H1 (cell line): Measurements from ENCODE around the gene ARHGAP24. TPM values are rescaled to one million over a fixed set of nuclear protein-coding genes. Genes with fewer than 3 reads are reported as not detected.

Experiments
- CTCF ChIA-PET: fragments of 300-600 bp; sonication (Branson Sonifier 250); formaldehyde crosslinking; loops from one replicate; lab custom pipeline; 2021; ENCODE audit not compliant: partially characterized antibody; lab: Charles Lee
- POLR2A ChIA-PET: fragments of 300-600 bp; sonication (Branson Sonifier 250); formaldehyde crosslinking; loops from one replicate; lab custom pipeline; 2021; ENCODE audit warnings: inconsistent platforms; ENCODE audit not compliant: partially characterized antibody; lab: Charles Lee
- DNase-seq, 2 experiments: peaks; one replicate each; pipeline versions ENCODE4 v3.0.0 to v3.0.0-alpha.2; 2010 to 2022; ENCODE audit warnings: low spot score in 2 of 2, low read depth in 1 of 2, mixed read lengths in 1 of 2
- FAIRE-seq: peaks from 2 replicates; lab custom pipeline; 2011; peaks lifted over from hg19 to GRCh38; lab: Jason Lieb, UNC
- H2AFZ ChIP-seq: 2 replicates; pipeline ENCODE4 v1.8.1; 2012; ENCODE audit warnings: low read length, inconsistent platforms
- H2AK5ac ChIP-seq: 2 replicates; pipeline ENCODE4 v1.6.1; 2013; ENCODE audit warnings: low read depth, low read length
- H2BK120ac ChIP-seq: replicated peaks from 2 replicates; pipeline ENCODE3; 2013; ENCODE audit warnings: low read depth, low read length, inconsistent platforms
- H2BK12ac ChIP-seq: 2 replicates; pipeline ENCODE4 v1.6.1; 2013; ENCODE audit warnings: low read depth, low read length
- H2BK15ac ChIP-seq: 2 replicates; pipeline ENCODE4 v1.6.1; 2013; ENCODE audit warnings: low read length
- H2BK20ac ChIP-seq: 2 replicates; pipeline ENCODE4 v1.6.1; 2013; ENCODE audit warnings: low read length
- H2BK5ac ChIP-seq: 2 replicates; pipeline ENCODE4 v1.6.1; 2013; ENCODE audit warnings: low read depth, low read length
- H3K14ac ChIP-seq: 2 replicates; pipeline ENCODE4 v1.6.1; 2013; ENCODE audit warnings: inconsistent platforms; ENCODE audit not compliant: insufficient read length
- H3K18ac ChIP-seq: 2 replicates; pipeline ENCODE4 v1.6.1; 2013; ENCODE audit warnings: low read length; ENCODE audit errors: extremely low read depth
- H3K23ac ChIP-seq: 2 replicates; pipeline ENCODE4 v1.6.1; 2013; ENCODE audit warnings: inconsistent platforms; ENCODE audit not compliant: insufficient read length
- H3K23me2 ChIP-seq: 2 replicates; pipeline ENCODE4 v1.6.1; 2013; ENCODE audit warnings: low read depth, low read length
- H3K27ac ChIP-seq: 2 replicates; pipeline ENCODE4 v1.6.1; 2011; ENCODE audit warnings: low read depth, low read length, inconsistent platforms
- H3K27me3 ChIP-seq, 4 experiments: replicated peaks in 1 of 4; 1 replicate in 1 of 4; 2 replicates in 3 of 4; pipeline versions ENCODE4 v1.6.1 to v1.8.1; 2011 to 2013; ENCODE audit warnings: low read length in 3 of 4, mild to moderate bottlenecking in 3 of 4, inconsistent platforms in 2 of 4, mixed read lengths in 2 of 4, moderate library complexity in 1 of 4; ENCODE audit not compliant: control insufficient read depth in 3 of 4, insufficient read depth in 3 of 4; ENCODE audit errors: extremely low read depth in 1 of 4
- H3K36me3 ChIP-seq, 4 experiments: 2 replicates each; pipeline versions ENCODE4 v1.6.1 to v1.8.1; 2011 to 2013; ENCODE audit warnings: mild to moderate bottlenecking in 4 of 4, low read length in 3 of 4, moderate library complexity in 2 of 4, control low read depth in 1 of 4, inconsistent platforms in 1 of 4; ENCODE audit not compliant: insufficient read depth in 4 of 4, control insufficient read depth in 2 of 4
- H3K4ac ChIP-seq: replicated peaks from 2 replicates; pipeline ENCODE3; 2013; ENCODE audit warnings: low read length, low read depth, mixed read lengths, inconsistent platforms; ENCODE audit not compliant: insufficient read length
- H3K4me1 ChIP-seq, 4 experiments: replicated peaks in 1 of 4; 1 replicate in 1 of 4; 2 replicates in 3 of 4; pipeline versions ENCODE4 v1.6.1 to v1.8.1; 2011 to 2013; ENCODE audit warnings: low read length in 3 of 4, inconsistent platforms in 2 of 4, mixed read lengths in 1 of 4; ENCODE audit not compliant: insufficient read depth in 4 of 4, control insufficient read depth in 3 of 4
- H3K4me2 ChIP-seq, 2 experiments: 2 replicates each; pipeline versions ENCODE4 v1.6.1 to v1.8.1; 2011 to 2013; ENCODE audit warnings: low read depth in 2 of 2, low read length in 2 of 2, control low read depth in 1 of 2, inconsistent platforms in 1 of 2, mild to moderate bottlenecking in 1 of 2; ENCODE audit not compliant: insufficient read depth in 1 of 2
- H3K4me3 ChIP-seq, 4 experiments: fragments of 200-600, 300-600 bp in 1 of 4; sonication (generic), shearing (Covaris generic), sonication (Bioruptor Twin) in 1 of 4; 2 replicates each; pipeline versions ENCODE4 v1.5.1 to v1.8.1; 2011 to 2016; ENCODE audit warnings: low read length in 4 of 4, low read depth in 3 of 4, control low read depth in 2 of 4, inconsistent platforms in 2 of 4, mild to moderate bottlenecking in 2 of 4, mixed read lengths in 1 of 4, moderate library complexity in 1 of 4; ENCODE audit not compliant: insufficient read depth in 2 of 4; ENCODE audit errors: extremely low read depth in 1 of 4
- H3K56ac ChIP-seq: replicated peaks from 2 replicates; pipeline ENCODE3; 2013; ENCODE audit warnings: low read depth, mild to moderate bottlenecking, mixed read lengths, low read length, inconsistent platforms; ENCODE audit not compliant: insufficient read length
- H3K79me1 ChIP-seq: 2 replicates; pipeline ENCODE4 v1.6.1; 2013; ENCODE audit warnings: low read depth, low read length, control low read depth
- H3K79me2 ChIP-seq, 2 experiments: 2 replicates each; pipeline versions ENCODE4 v1.6.1 to v1.8.1; 2012 to 2013; ENCODE audit warnings: low read length in 2 of 2, mild to moderate bottlenecking in 2 of 2, inconsistent platforms in 1 of 2; ENCODE audit not compliant: insufficient read depth in 2 of 2, control insufficient read depth in 1 of 2
- H3K9ac ChIP-seq, 4 experiments: replicated peaks in 1 of 4; 1 replicate in 1 of 4; 2 replicates in 3 of 4; pipeline versions ENCODE4 v1.6.1 to v1.8.1; 2011 to 2013; ENCODE audit warnings: low read depth in 3 of 4, low read length in 3 of 4, control low read depth in 2 of 4, mild to moderate bottlenecking in 2 of 4, moderate library complexity in 2 of 4, inconsistent platforms in 1 of 4; ENCODE audit errors: extremely low read depth in 1 of 4
- H3K9me3 ChIP-seq, 2 experiments: 2 replicates each; pipeline versions ENCODE4 v1.6.1 to v1.8.1; 2012 to 2013; ENCODE audit warnings: mild to moderate bottlenecking in 2 of 2, moderate library complexity in 2 of 2, control low read depth in 1 of 2, inconsistent platforms in 1 of 2, low read depth in 1 of 2, low read length in 1 of 2, mixed read lengths in 1 of 2; ENCODE audit not compliant: insufficient read depth in 2 of 2
- H4K20me1 ChIP-seq, 2 experiments: replicated peaks in 1 of 2; 2 replicates each; pipeline versions ENCODE3 to v1.8.1; 2011 to 2013; ENCODE audit warnings: inconsistent platforms in 2 of 2, low read length in 2 of 2, mild to moderate bottlenecking in 1 of 2; ENCODE audit not compliant: insufficient read depth in 2 of 2, control insufficient read depth in 1 of 2
- H4K5ac ChIP-seq: 2 replicates; pipeline ENCODE4 v1.6.1; 2013; ENCODE audit warnings: low read length, low read depth, mixed read lengths, inconsistent platforms; ENCODE audit not compliant: insufficient read length
- H4K8ac ChIP-seq: 2 replicates; pipeline ENCODE4 v1.8.0; 2013; ENCODE audit warnings: mild to moderate bottlenecking, moderate library complexity, low read length, inconsistent platforms; ENCODE audit not compliant: insufficient read depth; ENCODE audit errors: extremely low read depth
- H4K91ac ChIP-seq: replicated peaks from 2 replicates; pipeline ENCODE3; 2013; ENCODE audit warnings: low read length, mixed read lengths, inconsistent platforms; ENCODE audit not compliant: insufficient read length
- CHD1 ChIP-seq: IDR thresholded peaks from 2 replicates; pipeline ENCODE4 v1.6.1; 2012; ENCODE audit warnings: low read depth, low read length, improper control_type of control experiment
- EP300 ChIP-seq, 2 experiments: IDR thresholded peaks; 1 replicate in 1 of 2; 2 replicates in 1 of 2; pipeline ENCODE4 v1.6.1; 2011 to 2012; ENCODE audit warnings: low read depth in 2 of 2, low read length in 2 of 2, mild to moderate bottlenecking in 2 of 2, borderline replicate concordance in 1 of 2, inconsistent platforms in 1 of 2, moderate library complexity in 1 of 2
- JUND ChIP-seq: IDR thresholded peaks from 2 replicates; pipeline ENCODE4 v1.6.1; 2011; ENCODE audit warnings: mild to moderate bottlenecking, improper control_type of control experiment, low read length
- NRF1 ChIP-seq: IDR thresholded peaks from 2 replicates; pipeline ENCODE4 v1.6.1; 2011; ENCODE audit warnings: mild to moderate bottlenecking, low read depth, low read length, improper control_type of control experiment
- POU5F1 ChIP-seq: IDR thresholded peaks from 2 replicates; pipeline ENCODE4 v1.6.1; 2011; ENCODE audit warnings: low read depth, mild to moderate bottlenecking, low read length, moderate library complexity
- RXRA ChIP-seq: IDR thresholded peaks from 2 replicates; pipeline ENCODE4 v1.6.1; 2011; ENCODE audit warnings: low read depth, mild to moderate bottlenecking, low read length, moderate library complexity; ENCODE audit not compliant: insufficient read depth
- SP1 ChIP-seq: IDR thresholded peaks from 2 replicates; pipeline ENCODE4 v1.6.1; 2011; ENCODE audit warnings: low read depth, low read length
- SUZ12 ChIP-seq: fragments of 200-600 bp; sonication (generic); IDR thresholded peaks from 2 replicates; pipeline ENCODE4 v1.6.1; 2012; ENCODE audit warnings: mild to moderate bottlenecking, inconsistent platforms, low read length, moderate library complexity, mixed read lengths
- TBP ChIP-seq: IDR thresholded peaks from 2 replicates; pipeline ENCODE4 v1.6.1; 2011; ENCODE audit warnings: low read depth, low read length, improper control_type of control experiment
- WGBS, 2 experiments: shearing (Covaris generic) in 1 of 2; methylation state at CpG; one replicate each; pipeline versions ENCODE4 v1.1.6 to v1.1.7; 2013 to 2015; ENCODE audit warnings: low lambda C conversion rate in 2 of 2, mixed read lengths in 2 of 2, inconsistent platforms in 1 of 2, low coverage in 1 of 2, missing lambda C conversion rate in 1 of 2; ENCODE audit not compliant: insufficient replicate concordance in 2 of 2, insufficient coverage in 1 of 2, insufficient read length in 1 of 2; ENCODE audit errors: extremely low coverage in 1 of 2, missing lambda C conversion rate in 1 of 2; 5-methylcytosine and 5-hydroxymethylcytosine counted together
- polyA plus RNA-seq, 7 experiments: library from polyadenylated mRNA; depleted of rRNA in 3 of 7; stranded (reverse) in 5 of 7; unstranded in 2 of 7; fragments of >200 nt in 5 of 7; fragments of 200-250 nt in 2 of 7; gene quantifications; 1 replicate in 5 of 7; 2 replicates in 1 of 7; 4 replicates in 1 of 7; pipeline versions ENCODE4 v1.2.1 to v1.2.3, GENCODE V29; 2011 to 2013; ENCODE audit warnings: missing spikeins in 2 of 7, mixed read lengths in 2 of 7
- total RNA-seq: library from RNA; stranded (reverse); fragmentation: NEBNext Ultra II Directional; extraction: Animal tissue kit (Norgen Biotek cat#: 25700); gene quantifications from 2 replicates; pipeline ENCODE4 v1.2.1, GENCODE V29; 2021

ARHGAP24 gene
- total and polyA plus RNA-seq, 2 of the 8 experiments (the other 6 are each of a cell fraction or from before 2014, with no cell fraction given), result 0.08 to 0.50 TPM

- FAIRE-seq, result no peak
- no peak overlapping the region for H3K4me2 ChIP-seq
These were observed 301.6 kb downstream of the ARHGAP24 start for GRCh38 chr4:85776579-85776978.

More at GRCh38 chr4:85776579-85776978, 301.6 kb downstream of the ARHGAP24 start:
- Histone ChIP-seq H4K8ac (no peak overlapping the region), H2BK120ac (no peak overlapping the region), H3K27ac (no peak overlapping the region), H3K9me3 (no peaks in the 10 kb centered on the region), H2BK20ac (no peak overlapping the region), H3K23ac (no peak overlapping the region), H3K79me1 (no peaks in the 10 kb centered on the region), H3K79me2 (no peaks in the 10 kb centered on the region), H4K5ac (no peak overlapping the region), H2BK15ac (no peak overlapping the region), H4K91ac (no peak overlapping the region), H3K14ac (no peak overlapping the region), H3K18ac (no peak overlapping the region), H3K4ac (no peak overlapping the region), H3K4me1 (peaks cover 0 to 5% (median 0%) of the 10 kb centered on the region in 4 experiments; a peak in 2 of 7 replicates), H4K20me1 (no peaks in the 10 kb centered on the region), H3K36me3 (no peaks in the 10 kb centered on the region), H3K9ac (no peak overlapping the region), H2AK5ac (no peak overlapping the region), H3K4me3 (no peak overlapping the region), H3K27me3 (no peaks in the 10 kb centered on the region), H3K23me2 (no peaks in the 10 kb centered on the region), H2AFZ (no peak overlapping the region), H2BK12ac (no peak overlapping the region), H3K56ac (no peak overlapping the region), H2BK5ac (no peak overlapping the region)
- ChIA-PET POLR2A (no interaction called here), CTCF (interaction anchor here (1.2 to 3.5 kb wide), 2 partner anchors 20 to 29 kb away, joined by 3 to 13 read pairs; no protein-coding TSS in a partner anchor)
- TF ChIP-seq TBP (no peak), RXRA (no peak), JUND (no peak), POU5F1 (no peak), SUZ12 (no peak), NRF1 (no peak), SP1 (no peak), CHD1 (no peak), EP300 (IDR thresholded peaks at IDR 0.05; ENCODE audit: borderline replicate concordance in 1 of 2, low read depth in 2 of 2, low read length in 2 of 2) (no peak)
- DNase-seq, result no peak
- WGBS, 2 experiments, result 88% methylated on average over 1 of the region's 1 CpG; no CpG with 5 or more reads in 1 of the 2 experiments
